ENCODE results near the gene CPSF4L.

CPSF4L gene

GRCh38 chr17:73227379-73227778 is 34.3 kb downstream of the CPSF4L start:
- Histone ChIP-seq H3K27ac (ENCODE audit: low read depth, low read length) (no peak overlapping the region), H3K4me1 (ENCODE audit: insufficient read depth, low read length) (peaks cover 37% of the 10 kb centered on the region), H3K36me3 (ENCODE audit: insufficient read depth, low read length) (no peaks in the 10 kb centered on the region), H3K9me3 (ENCODE audit: low read length) (no peaks in the 10 kb centered on the region), H3K4me3 (ENCODE audit: low read depth in 1 of 2, low read length in 2 of 2) (no peak overlapping the region), H3K9ac (ENCODE audit: low read length) (no peak overlapping the region), H3K27me3 (ENCODE audit: control insufficient read depth in 1 of 2, insufficient read depth in 2 of 2, low read length in 2 of 2) (no peaks in the 10 kb centered on the region)

GRCh38 chr17:73226556-73227172 is 35.0 kb downstream of the CPSF4L start:
- H3K4me1 ChIP-seq (ENCODE audit: insufficient read depth, low read length): peaks cover 37% of the 10 kb centered on the region
- H3K9ac ChIP-seq (ENCODE audit: low read length): no peak overlapping the region
- H3K36me3 ChIP-seq (ENCODE audit: insufficient read depth, low read length): no peaks in the 10 kb centered on the region
- no peak overlapping the region for H3K4me3 ChIP-seq (ENCODE audit: low read depth in 1 of 2, low read length in 2 of 2)
- no peaks in the 10 kb centered on the region for H3K9me3 ChIP-seq (ENCODE audit: low read length)
- H3K27ac ChIP-seq (ENCODE audit: low read depth, low read length): no peak overlapping the region
- no peaks in the 10 kb centered on the region for H3K27me3 ChIP-seq (ENCODE audit: control insufficient read depth in 1 of 2, insufficient read depth in 2 of 2, low read length in 2 of 2)

DNA sequence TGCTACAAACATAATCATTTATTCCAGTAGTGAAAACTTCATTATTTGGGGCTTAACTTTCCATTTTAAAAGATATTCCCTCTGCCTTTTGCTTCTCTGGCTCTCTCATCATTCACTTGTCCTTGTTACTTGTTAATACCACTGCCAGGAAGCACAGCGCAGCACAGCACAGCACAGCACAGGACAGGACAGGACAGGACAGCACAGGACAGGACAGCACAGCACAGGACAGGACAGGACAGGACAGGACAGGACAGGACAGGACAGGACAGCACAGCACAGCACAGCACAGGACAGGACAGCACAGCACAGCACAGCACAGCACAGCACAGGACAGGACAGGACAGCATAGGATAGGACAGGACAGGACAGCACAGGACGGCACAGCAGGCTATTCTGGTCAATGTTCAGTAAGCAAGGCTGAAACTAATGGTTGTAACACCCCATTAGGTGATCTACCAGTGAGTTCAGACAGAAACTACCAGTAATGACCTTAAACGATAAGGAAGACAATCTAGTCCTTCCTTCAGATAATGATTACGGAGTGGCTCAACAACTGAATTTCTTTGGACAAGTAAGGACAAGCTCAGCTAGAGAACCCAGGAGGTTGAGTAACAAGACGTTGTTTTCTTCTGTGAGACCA is 36.9 kb downstream of the CPSF4L start:
- Histone ChIP-seq H3K4me3 (ENCODE audit: low read depth in 1 of 2, low read length in 2 of 2) (no peak overlapping the region), H3K27me3 (ENCODE audit: control insufficient read depth in 1 of 2, insufficient read depth in 2 of 2, low read length in 2 of 2) (no peaks in the 10 kb centered on the region), H3K27ac (ENCODE audit: low read depth, low read length) (no peak overlapping the region), H3K36me3 (ENCODE audit: insufficient read depth, low read length) (no peaks in the 10 kb centered on the region), H3K9ac (ENCODE audit: low read length) (no peak overlapping the region), H3K4me1 (ENCODE audit: insufficient read depth, low read length) (peaks cover 25% of the 10 kb centered on the region), H3K9me3 (ENCODE audit: low read length) (no peaks in the 10 kb centered on the region)

- no peak overlapping the region for H3K27ac ChIP-seq (ENCODE audit: low read depth, low read length)
- H3K9me3 ChIP-seq (ENCODE audit: low read length): no peaks in the 10 kb centered on the region
- H3K4me1 ChIP-seq (ENCODE audit: insufficient read depth, low read length): peaks cover 24% of the 10 kb centered on the region
- H3K4me3 ChIP-seq (ENCODE audit: low read depth in 1 of 2, low read length in 2 of 2): no peak overlapping the region
- no peaks in the 10 kb centered on the region for H3K27me3 ChIP-seq (ENCODE audit: control insufficient read depth in 1 of 2, insufficient read depth in 2 of 2, low read length in 2 of 2)
- no peak overlapping the region for H3K9ac ChIP-seq (ENCODE audit: low read length)
- no peaks in the 10 kb centered on the region for H3K36me3 ChIP-seq (ENCODE audit: insufficient read depth, low read length)
These were observed 37.4 kb downstream of the CPSF4L start for GRCh38 chr17:73224237-73224636.

- H3K27ac ChIP-seq (ENCODE audit: low read depth, low read length): no peak overlapping the region
- no peaks in the 10 kb centered on the region for H3K36me3 ChIP-seq (ENCODE audit: insufficient read depth, low read length)
- H3K4me1 ChIP-seq (ENCODE audit: insufficient read depth, low read length): peaks cover 18% of the 10 kb centered on the region
- no peak overlapping the region for H3K4me3 ChIP-seq (ENCODE audit: low read depth in 1 of 2, low read length in 2 of 2)
- no peaks in the 10 kb centered on the region for H3K27me3 ChIP-seq (ENCODE audit: control insufficient read depth in 1 of 2, insufficient read depth in 2 of 2, low read length in 2 of 2)
- no peak overlapping the region for H3K9ac ChIP-seq (ENCODE audit: low read length)
- no peaks in the 10 kb centered on the region for H3K9me3 ChIP-seq (ENCODE audit: low read length)
These were observed 38.0 kb downstream of the CPSF4L start for GRCh38 chr17:73223626-73224230.

- Histone ChIP-seq H3K27ac (ENCODE audit: low read depth, low read length) (no peak overlapping the region), H3K9me3 (ENCODE audit: low read length) (no peaks in the 10 kb centered on the region), H3K9ac (ENCODE audit: low read length) (no peak overlapping the region), H3K27me3 (ENCODE audit: control insufficient read depth in 1 of 2, insufficient read depth in 2 of 2, low read length in 2 of 2) (no peaks in the 10 kb centered on the region), H3K4me3 (ENCODE audit: low read depth in 1 of 2, low read length in 2 of 2) (no peak overlapping the region), H3K36me3 (ENCODE audit: insufficient read depth, low read length) (no peaks in the 10 kb centered on the region), H3K4me1 (ENCODE audit: insufficient read depth, low read length) (no peaks in the 10 kb centered on the region)
These were observed 46.2 kb downstream of the CPSF4L start for GRCh38 chr17:73215447-73215846.

DNA sequence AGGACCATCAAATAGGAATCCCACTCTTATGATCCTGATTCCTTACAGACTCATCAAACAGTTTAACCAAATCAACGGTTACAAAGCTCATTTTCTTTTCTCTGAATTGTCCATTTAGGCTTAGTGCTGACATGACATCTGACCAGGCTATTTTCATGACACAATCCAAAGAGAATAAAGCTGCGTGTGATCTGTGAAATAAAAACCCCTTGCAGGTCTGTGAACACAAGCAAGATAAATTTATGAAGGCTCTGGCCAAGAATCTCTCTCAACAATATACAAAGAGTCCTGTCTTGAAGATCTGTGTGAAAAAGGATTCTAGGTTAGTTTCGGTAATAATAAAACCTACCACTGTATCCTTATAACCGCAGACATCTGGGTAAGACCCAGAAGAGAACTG is 46.8 kb downstream of the CPSF4L start:
- no peak overlapping the region for H3K9ac ChIP-seq (ENCODE audit: low read length)
- H3K4me3 ChIP-seq (ENCODE audit: low read depth in 1 of 2, low read length in 2 of 2): no peak overlapping the region
- H3K9me3 ChIP-seq (ENCODE audit: low read length): no peaks in the 10 kb centered on the region
- no peaks in the 10 kb centered on the region for H3K4me1 ChIP-seq (ENCODE audit: insufficient read depth, low read length)
- no peaks in the 10 kb centered on the region for H3K27me3 ChIP-seq (ENCODE audit: control insufficient read depth in 1 of 2, insufficient read depth in 2 of 2, low read length in 2 of 2)
- no peak overlapping the region for H3K27ac ChIP-seq (ENCODE audit: low read depth, low read length)
- peaks cover 3% of the 10 kb centered on the region for H3K36me3 ChIP-seq (ENCODE audit: insufficient read depth, low read length)

DNA sequence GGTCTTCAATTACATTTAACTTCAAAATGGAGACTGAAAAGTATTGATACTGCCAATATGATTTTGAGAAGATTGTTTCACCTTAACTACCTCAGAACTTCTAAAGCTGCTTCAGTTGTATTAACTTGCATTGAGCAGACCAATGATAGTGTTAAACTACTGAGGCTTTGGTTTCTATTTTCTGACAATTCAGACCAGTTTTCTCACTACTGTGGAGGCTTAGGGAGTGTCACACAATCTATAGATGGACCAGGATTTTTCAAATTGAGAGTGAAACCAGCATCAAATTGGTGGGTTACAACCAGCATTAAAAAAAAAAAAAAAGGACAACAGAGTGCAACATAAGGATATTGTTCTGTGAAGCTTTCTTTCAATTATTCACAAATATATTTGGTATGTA is 47.7 kb downstream of the CPSF4L start:
- Histone ChIP-seq H3K4me1 (ENCODE audit: insufficient read depth, low read length) (no peaks in the 10 kb centered on the region), H3K27ac (ENCODE audit: low read depth, low read length) (no peak overlapping the region), H3K9ac (ENCODE audit: low read length) (no peak overlapping the region), H3K9me3 (ENCODE audit: low read length) (no peaks in the 10 kb centered on the region), H3K4me3 (ENCODE audit: low read depth in 1 of 2, low read length in 2 of 2) (no peak overlapping the region), H3K36me3 (ENCODE audit: insufficient read depth, low read length) (peaks cover 11% of the 10 kb centered on the region), H3K27me3 (ENCODE audit: control insufficient read depth in 1 of 2, insufficient read depth in 2 of 2, low read length in 2 of 2) (no peaks in the 10 kb centered on the region)

- no peaks in the 10 kb centered on the region for H3K9me3 ChIP-seq (ENCODE audit: low read length)
- H3K9ac ChIP-seq (ENCODE audit: low read length): no peak overlapping the region
- no peaks in the 10 kb centered on the region for H3K27me3 ChIP-seq (ENCODE audit: control insufficient read depth in 1 of 2, insufficient read depth in 2 of 2, low read length in 2 of 2)
- H3K4me3 ChIP-seq (ENCODE audit: low read depth in 1 of 2, low read length in 2 of 2): no peak overlapping the region
- H3K27ac ChIP-seq (ENCODE audit: low read depth, low read length): no peak overlapping the region
- H3K36me3 ChIP-seq (ENCODE audit: insufficient read depth, low read length): peaks cover 32% of the 10 kb centered on the region
- no peaks in the 10 kb centered on the region for H3K4me1 ChIP-seq (ENCODE audit: insufficient read depth, low read length)
These were observed 49.9 kb downstream of the CPSF4L start for GRCh38 chr17:73211745-73212144.

GRCh38 chr17:73210002-73210678 is 51.5 kb downstream of the CPSF4L start:
- H3K27me3 ChIP-seq (ENCODE audit: control insufficient read depth in 1 of 2, insufficient read depth in 2 of 2, low read length in 2 of 2): no peaks in the 10 kb centered on the region
- no peaks in the 10 kb centered on the region for H3K9me3 ChIP-seq (ENCODE audit: low read length)
- H3K27ac ChIP-seq (ENCODE audit: low read depth, low read length): no peak overlapping the region
- H3K4me1 ChIP-seq (ENCODE audit: insufficient read depth, low read length): no peaks in the 10 kb centered on the region
- H3K4me3 ChIP-seq (ENCODE audit: low read depth in 1 of 2, low read length in 2 of 2): no peak overlapping the region
- peaks cover 48% of the 10 kb centered on the region for H3K36me3 ChIP-seq (ENCODE audit: insufficient read depth, low read length)
- H3K9ac ChIP-seq (ENCODE audit: low read length): no peak overlapping the region

DNA sequence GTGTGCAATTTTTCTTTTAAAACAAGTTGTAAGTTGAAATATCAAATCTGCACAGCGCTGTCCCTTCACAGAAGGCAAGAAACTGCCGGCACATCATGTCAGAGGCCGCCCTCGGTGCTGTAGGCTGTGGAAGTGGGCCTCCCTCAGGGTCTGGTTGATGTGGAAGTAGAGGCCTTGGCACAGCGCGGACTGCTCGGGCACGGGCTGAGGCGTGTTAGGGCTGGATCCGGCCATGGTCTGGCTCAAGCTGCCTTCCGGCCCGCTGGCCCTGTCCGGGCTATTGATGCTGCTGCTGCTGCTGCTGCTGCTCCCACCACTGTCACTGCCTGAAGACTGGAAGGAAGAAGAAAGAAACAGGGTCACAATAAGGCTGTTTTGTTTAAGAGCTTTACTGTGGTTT is 52.2 kb downstream of the CPSF4L start:
- Histone ChIP-seq H3K36me3 (ENCODE audit: insufficient read depth, low read length) (peaks cover 52% of the 10 kb centered on the region), H3K9me3 (ENCODE audit: low read length) (no peaks in the 10 kb centered on the region), H3K4me3 (ENCODE audit: low read depth in 1 of 2, low read length in 2 of 2) (no peak overlapping the region), H3K4me1 (ENCODE audit: insufficient read depth, low read length) (no peaks in the 10 kb centered on the region), H3K27ac (ENCODE audit: low read depth, low read length) (no peak overlapping the region), H3K27me3 (ENCODE audit: control insufficient read depth in 1 of 2, insufficient read depth in 2 of 2, low read length in 2 of 2) (no peaks in the 10 kb centered on the region), H3K9ac (ENCODE audit: low read length) (no peak overlapping the region)
